HG02759 (cell line): ENCODE data around the gene ACSL4.
"Not testable (repeated sequence)": the region's sequence is repeated elsewhere in the genome, so short reads cannot be mapped to it uniquely, and the experiment has no call there.

Experiments
- ATAC-seq: cut with Tn5 transposase; IDR thresholded peaks from one replicate; pipeline ENCODE4 v1.9.1; 2021; ENCODE audit warnings: mild to moderate bottlenecking, moderate library complexity; ENCODE audit not compliant: unreplicated experiment

ACSL4 gene

GRCh38 chrX:109732807-109733612 lies at the start of gene ACSL4:
Gene ACSL4 (minus strand): TSS chrX:109733257. CDS start chrX:109683363, 49,894 bp downstream.
- ATAC-seq, result peak; percentile 88

GRCh38 chrX:109777749-109778148 lies 44.7 kb upstream of the ACSL4 start:
- no peak for ATAC-seq

DNA sequence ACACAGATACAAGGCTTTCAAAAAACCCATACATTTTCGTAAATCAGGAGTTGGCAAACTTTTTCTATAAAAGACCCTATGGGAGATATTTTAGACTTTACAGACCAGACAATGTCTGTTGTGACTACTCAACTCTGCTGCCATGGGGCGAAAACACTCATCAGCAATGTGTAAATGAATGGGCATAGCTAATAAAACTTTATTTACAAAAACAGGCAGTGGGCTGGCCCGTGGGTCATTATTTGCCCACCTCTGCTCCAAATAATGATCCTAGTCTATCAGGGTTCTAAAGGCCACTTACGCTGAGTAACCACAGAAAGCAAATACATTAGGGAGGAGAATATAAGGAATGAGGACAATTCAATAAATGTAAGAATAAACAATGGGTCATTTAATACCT lies 43.9 kb upstream of the ACSL4 start:
- no peak for ATAC-seq

- ATAC-seq, result no peak
Measured at GRCh38 chrX:109776432-109776831, 43.4 kb upstream of the ACSL4 start.

GRCh38 chrX:109775386-109775785 lies 42.3 kb upstream of the ACSL4 start:
- no peak for ATAC-seq

DNA sequence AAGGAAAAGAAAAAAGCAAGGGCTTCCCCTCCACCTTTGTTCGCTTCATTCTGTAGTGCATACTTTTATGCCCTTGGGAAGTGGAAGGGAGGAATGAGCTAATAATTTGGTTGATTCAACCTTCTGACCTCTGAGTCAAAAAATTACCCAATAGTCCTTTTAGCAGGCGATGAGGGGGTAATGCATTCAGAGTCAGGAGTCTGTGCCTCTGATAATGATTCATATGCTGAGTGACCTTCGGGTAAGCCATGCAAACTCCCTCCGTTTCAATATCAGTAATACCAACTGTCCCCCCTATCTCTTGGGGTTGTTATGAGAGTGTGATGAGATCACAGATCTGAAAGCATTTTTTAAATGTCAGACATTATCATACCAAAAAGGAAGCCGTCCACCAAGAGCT lies 41.6 kb upstream of the ACSL4 start:
- ATAC-seq, result peak; percentile 99

DNA sequence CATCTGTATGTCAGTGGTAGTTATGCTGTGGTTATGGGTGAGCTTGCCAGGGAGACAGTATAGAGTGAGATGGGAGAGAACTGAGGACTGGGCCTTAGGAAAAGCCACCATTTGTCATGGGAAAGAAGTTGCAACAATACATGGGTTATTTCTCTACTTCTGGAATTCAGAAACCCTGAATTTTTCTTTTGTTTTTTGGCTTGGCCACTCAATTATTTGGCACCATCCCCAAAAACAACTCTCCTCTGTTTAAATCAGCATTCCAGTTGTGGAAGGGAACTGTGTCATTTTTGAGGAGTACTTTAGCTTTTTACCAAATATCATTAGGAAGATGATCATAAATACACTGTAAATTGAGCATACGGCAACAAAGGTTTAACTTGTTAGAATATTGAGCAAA lies 41.1 kb upstream of the ACSL4 start:
- ATAC-seq, result no peak

DNA sequence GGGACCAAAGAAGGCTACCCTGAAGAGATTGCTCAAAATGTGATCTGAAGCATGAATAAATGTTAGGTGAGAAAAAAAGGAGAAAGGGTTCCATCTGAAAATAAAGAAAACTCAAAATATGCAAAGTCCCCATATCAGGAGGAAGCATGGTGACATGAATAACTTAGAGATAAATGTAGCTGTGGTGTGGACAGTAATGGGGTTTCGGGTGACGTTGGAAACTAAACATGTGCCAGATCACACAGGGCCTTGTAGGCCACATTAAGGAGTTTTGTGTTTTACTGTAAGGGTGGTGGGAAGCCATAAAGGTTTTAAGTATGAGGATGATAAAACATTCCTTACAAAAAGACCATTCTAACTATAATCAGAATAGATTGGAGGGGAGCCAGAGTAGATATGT lies 40.3 kb upstream of the ACSL4 start:
- no peak for ATAC-seq

DNA sequence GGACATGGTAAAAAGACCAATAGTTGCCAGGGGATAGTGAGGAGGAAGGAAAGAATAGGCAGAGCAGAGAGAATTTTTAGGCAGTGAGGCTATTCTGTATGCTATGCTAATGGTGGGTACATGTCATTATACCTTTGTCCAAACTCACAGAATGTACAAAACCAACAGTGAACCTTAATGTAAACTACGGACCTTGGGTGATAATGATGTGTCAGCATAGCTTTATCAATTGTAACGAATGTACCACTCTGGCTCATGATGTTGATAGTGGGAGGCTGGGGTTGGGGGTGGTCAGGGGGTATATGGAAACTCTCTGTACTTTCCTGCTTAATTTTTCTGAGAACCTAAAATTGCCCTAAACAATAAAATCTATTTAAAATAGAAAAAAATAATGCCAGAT lies 37.7 kb upstream of the ACSL4 start:
- ATAC-seq, result no peak

DNA sequence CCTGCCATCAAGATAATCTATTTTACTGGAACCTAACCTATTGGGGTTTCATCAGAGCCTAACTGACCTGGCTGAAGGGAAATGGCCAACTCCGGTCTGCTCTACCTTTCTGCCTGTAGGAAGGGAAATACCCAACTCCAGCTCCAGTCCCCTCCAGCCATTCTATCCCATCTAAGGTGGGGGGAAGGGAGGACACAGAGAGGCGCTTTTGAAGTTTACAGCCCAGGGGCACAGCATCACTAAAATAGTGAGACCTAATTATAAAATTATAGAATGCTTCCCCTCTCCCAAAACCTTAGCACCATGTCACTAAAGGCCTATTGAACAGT lies 27.8 kb upstream of the ACSL4 start:
- no peak for ATAC-seq

GRCh38 chrX:109760209-109760921 lies 27.3 kb upstream of the ACSL4 start:
- ATAC-seq, result no peak

DNA sequence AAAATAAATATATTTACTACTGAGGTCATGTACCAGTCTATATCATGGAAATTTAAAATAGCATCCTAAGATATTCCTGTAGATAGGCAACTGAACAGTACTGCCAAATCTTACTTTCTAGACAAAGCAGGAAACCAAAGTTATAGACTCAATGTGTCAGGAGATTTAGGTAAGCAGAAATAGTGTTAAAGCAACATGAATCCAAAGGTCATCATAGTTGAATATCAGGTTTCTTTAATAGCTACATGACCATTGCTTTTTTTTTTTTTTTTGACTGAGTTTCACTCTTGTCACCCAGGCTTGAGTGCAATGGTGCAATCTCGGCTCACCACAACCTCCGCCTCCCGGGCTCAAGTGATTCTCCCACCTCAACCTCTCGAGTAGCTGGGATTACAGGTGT lies 20.2 kb upstream of the ACSL4 start:
- ATAC-seq, result no peak

DNA sequence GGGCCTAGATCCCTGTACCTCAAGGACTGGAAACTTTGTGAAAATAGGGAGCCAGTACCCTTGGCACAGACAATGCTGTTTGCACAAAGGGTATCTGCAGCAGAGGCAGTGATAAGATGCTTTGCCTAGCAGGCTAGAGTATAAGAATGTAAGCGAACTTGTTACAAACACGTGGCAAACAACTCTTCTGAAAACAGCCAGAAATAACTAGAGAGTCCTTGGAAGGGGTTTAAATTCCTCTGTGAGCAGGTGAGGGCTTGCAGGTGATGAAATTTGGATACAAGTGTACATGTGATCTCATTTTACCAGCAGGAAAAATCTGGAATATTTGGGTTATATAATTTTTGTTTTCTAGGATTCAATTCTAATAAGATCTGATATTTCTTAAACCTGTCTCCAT lies 18.6 kb upstream of the ACSL4 start:
- ATAC-seq, result no peak

DNA sequence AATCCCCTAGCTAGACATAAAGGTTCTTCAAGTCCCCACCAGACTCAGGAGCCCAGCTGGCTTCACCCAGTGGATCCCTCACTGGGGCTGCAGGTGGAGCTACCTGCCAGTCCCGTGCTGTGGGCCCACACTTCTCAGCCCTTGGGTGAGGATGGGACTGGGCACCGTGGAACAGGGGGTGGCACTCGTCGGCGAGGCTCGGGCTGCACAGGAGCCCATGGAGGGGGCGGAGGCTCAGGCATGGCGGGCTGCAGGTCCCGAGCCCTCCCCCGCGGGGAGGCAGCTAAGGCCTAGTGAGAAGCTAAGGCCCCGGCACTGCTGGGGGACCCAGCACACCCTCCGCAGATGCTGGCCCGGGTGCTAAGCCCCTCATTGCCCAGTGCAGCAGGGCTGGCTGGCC lies 16.1 kb upstream of the ACSL4 start:
- ATAC-seq, result no peak

DNA sequence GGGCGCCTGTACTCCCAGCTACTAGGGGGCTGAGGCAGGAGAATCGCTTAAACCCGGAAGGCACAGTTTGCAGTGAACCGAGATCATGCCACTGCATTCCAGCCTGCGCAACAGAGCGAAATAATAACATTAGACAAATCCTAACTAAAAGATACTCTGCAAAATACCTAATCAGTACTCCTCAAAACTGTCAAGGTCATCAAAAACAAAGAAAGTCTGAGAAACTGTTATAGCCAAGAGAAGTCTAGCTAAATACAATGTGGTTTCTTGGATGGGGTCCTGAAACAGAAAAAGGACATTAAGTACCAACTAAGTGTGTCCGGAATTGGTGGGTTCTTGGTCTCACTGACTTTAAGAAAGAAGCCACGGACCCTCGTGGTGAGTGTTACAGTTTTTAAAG lies 14.6 kb upstream of the ACSL4 start:
- ATAC-seq, result no peak

DNA sequence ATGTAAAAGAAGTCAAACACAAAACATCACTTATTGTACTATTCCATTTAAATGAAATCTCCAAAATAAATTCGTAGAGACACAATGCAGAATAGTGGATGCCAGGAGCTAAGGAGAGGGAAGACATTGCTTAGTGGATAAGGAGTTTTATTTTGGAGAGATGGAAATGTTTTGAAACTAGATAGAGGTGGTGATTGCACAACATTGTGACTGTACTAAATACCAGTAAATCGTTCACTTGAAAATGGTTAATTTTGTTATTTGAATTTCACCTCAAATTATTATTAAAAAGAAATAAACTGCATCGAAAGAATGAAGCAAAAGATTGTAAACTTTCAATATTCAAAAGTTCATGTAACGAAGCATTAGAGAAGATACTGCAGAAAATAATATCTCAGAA lies 9.7 kb upstream of the ACSL4 start:
- no peak for ATAC-seq

DNA sequence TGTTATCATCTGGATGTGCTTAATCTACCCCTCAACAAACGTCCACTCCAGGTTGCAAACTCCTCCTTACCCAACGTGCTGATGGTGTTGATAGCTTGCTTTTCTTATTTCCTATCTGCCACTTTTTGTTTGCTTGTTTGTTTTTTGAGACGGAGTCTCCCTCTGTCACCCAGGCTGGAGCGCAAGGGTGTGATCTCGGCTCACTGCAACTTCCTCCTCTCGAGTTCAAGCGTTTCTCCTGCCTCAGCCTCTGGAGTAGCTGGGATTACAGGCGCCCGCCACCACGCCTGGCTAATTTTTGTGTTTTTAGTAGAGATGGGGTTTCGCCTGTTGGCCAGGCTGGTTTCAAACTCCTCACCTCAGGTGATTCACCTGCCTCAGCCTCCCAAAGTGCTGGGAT lies 7.8 kb upstream of the ACSL4 start:
- not testable (repeated sequence) for ATAC-seq

GRCh38 chrX:109740433-109740809 lies 7.4 kb upstream of the ACSL4 start:
- no peak for ATAC-seq

- ATAC-seq, result no peak
Measured at GRCh38 chrX:109739625-109740432, 6.8 kb upstream of the ACSL4 start.

- no peak for ATAC-seq
Measured at GRCh38 chrX:109735202-109735744, 2.2 kb upstream of the ACSL4 start.

DNA sequence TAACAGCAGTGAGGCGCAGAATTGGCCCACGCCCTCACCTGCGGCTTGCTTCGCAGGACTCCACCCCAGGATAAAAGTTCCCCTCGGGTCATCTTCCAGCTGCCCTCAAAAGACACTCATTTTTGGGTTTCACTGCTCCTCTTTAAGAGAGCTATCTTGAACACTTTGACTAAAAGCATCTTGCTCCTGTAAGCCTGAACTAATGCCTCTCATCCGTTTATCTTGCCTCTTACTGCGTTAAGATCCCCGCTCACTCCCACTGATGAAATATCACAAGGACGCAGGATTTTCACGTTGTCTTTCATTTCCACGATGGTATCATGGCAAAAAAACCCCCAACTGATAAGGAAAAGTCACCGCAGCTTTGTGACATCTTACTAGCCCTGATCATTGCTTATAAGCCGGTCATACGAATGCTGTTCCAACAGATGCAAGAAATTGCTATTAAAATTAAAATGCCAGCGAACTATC lies 591 bp upstream of the ACSL4 start:
- no peak for ATAC-seq
